HepG2 (cell line): ENCODE results near the gene NYNRIN. TPM values are rescaled to one million over a fixed set of nuclear protein-coding genes. Genes with fewer than 3 reads are reported as not detected.

ENCODE experiments used
- ARHGAP35 ChIP-seq: sonication (generic); formaldehyde crosslinking; IDR thresholded peaks from 2 replicates; pipeline ENCODE4 v1.9.0; 2022; ENCODE audit warnings: mild to moderate bottlenecking, inconsistent platforms, moderate library complexity, missing genetic modification reagents, borderline replicate concordance
- HDAC2 ChIP-seq: sonication (generic); formaldehyde crosslinking; IDR thresholded peaks from 2 replicates; pipeline ENCODE4 v1.4.0; 2020; ENCODE audit warnings: missing genetic modification reagents
- IKZF4 ChIP-seq: sonication (generic); formaldehyde crosslinking; IDR thresholded peaks from 2 replicates; pipeline ENCODE4 v1.5.1; 2020; ENCODE audit warnings: borderline replicate concordance, mild to moderate bottlenecking, low read depth, missing genetic modification reagents; ENCODE audit errors: not compliant biosample characterization
- LRRFIP1 ChIP-seq: sonication (generic); formaldehyde crosslinking; conservative IDR thresholded peaks from 2 replicates; pipeline ENCODE4 v1.4.0; 2020; ENCODE audit warnings: missing genetic modification reagents
- MEIS2 ChIP-seq: sonication (generic); formaldehyde crosslinking; IDR thresholded peaks from 2 replicates; pipeline ENCODE4 v1.9.0; 2021; ENCODE audit warnings: mild to moderate bottlenecking, missing genetic modification reagents
- MIXL1 ChIP-seq: IDR thresholded peaks from 2 replicates; pipeline ENCODE4 v1.6.1; 2016
- MTA1 ChIP-seq: sonication (generic); formaldehyde crosslinking; IDR thresholded peaks from 2 replicates; pipeline ENCODE4 v1.4.0; 2020; ENCODE audit warnings: missing genetic modification reagents, mild to moderate bottlenecking, borderline replicate concordance
- NR3C1 ChIP-seq: sonication (generic); formaldehyde crosslinking; IDR thresholded peaks from 2 replicates; pipeline ENCODE4 v1.4.0; 2020; ENCODE audit warnings: missing genetic modification reagents
- POLR2A ChIP-seq, 2 experiments: IDR thresholded peaks; 2 replicates each; pipeline ENCODE4 v1.6.1; 2011; ENCODE audit warnings: low read depth in 2 of 2, low read length in 2 of 2, mild to moderate bottlenecking in 1 of 2, moderate library complexity in 1 of 2; ENCODE audit not compliant: insufficient read depth in 1 of 2
- PRPF4 ChIP-seq: fragments of 200-400 bp; formaldehyde crosslinking; IDR thresholded peaks from 2 replicates; pipeline ENCODE4 v1.6.1; 2016; ENCODE audit warnings: low read length, low read depth; ENCODE audit not compliant: poor library complexity, severe bottlenecking
- SIN3B ChIP-seq: fragments of 150-350 bp; IDR thresholded peaks from 2 replicates; pipeline ENCODE4 v1.6.1; 2014; ENCODE audit warnings: low read length
- TAF1 ChIP-seq: sonication (generic); formaldehyde crosslinking; IDR thresholded peaks from 2 replicates; pipeline ENCODE4 v1.4.0; 2020; ENCODE audit warnings: missing genetic modification reagents
- TOPORS ChIP-seq: sonication (generic); formaldehyde crosslinking; IDR thresholded peaks from 2 replicates; pipeline ENCODE4 v1.8.0; 2023; ENCODE audit warnings: mild to moderate bottlenecking, missing genetic modification reagents
- ZFP82 ChIP-seq: sonication (generic); formaldehyde crosslinking; IDR thresholded peaks from 2 replicates; pipeline ENCODE4 v1.5.1; 2020; ENCODE audit warnings: mild to moderate bottlenecking, missing genetic modification reagents, borderline replicate concordance
- ZNF143 ChIP-seq: sonication (generic); formaldehyde crosslinking; IDR thresholded peaks from 2 replicates; pipeline ENCODE4 v1.4.0; 2020; ENCODE audit warnings: missing genetic modification reagents
- ZNF343 ChIP-seq: sonication (generic); formaldehyde crosslinking; IDR thresholded peaks from 2 replicates; pipeline ENCODE4 v1.4.0; 2020; ENCODE audit warnings: mild to moderate bottlenecking, missing genetic modification reagents
- ZNF382 ChIP-seq: sonication (generic); formaldehyde crosslinking; IDR thresholded peaks from 2 replicates; pipeline ENCODE4 v1.5.0; 2020; ENCODE audit warnings: missing genetic modification reagents, mild to moderate bottlenecking, borderline replicate concordance
- ZNF484 ChIP-seq: sonication (generic); formaldehyde crosslinking; IDR thresholded peaks from 2 replicates; pipeline ENCODE4 v1.5.1; 2020; ENCODE audit warnings: mild to moderate bottlenecking, low read depth, missing genetic modification reagents, borderline replicate concordance
- ZNF687 ChIP-seq: sonication (generic); formaldehyde crosslinking; IDR thresholded peaks from 2 replicates; pipeline ENCODE4 v1.5.1; 2020; ENCODE audit warnings: mild to moderate bottlenecking, missing genetic modification reagents, moderate library complexity
- polyA plus RNA-seq, 8 experiments: library from polyadenylated mRNA; depleted of rRNA in 3 of 8; stranded (reverse) in 7 of 8; unstranded in 1 of 8; fragments of >200 nt; fragmentation: Illumina TruSeq in 4 of 8; extraction: Trizol in 4 of 8; gene quantifications; 2 replicates each; pipeline versions ENCODE4 v1.2.1 to v1.2.3, GENCODE V29; 2011 to 2016; ENCODE audit warnings: low read depth in 4 of 8, missing spikeins in 1 of 8, mixed read lengths in 1 of 8; ENCODE audit not compliant: insufficient read depth in 1 of 8
- total RNA-seq, 5 experiments: library from RNA; depleted of rRNA; stranded (reverse); fragments of >200 nt; fragmentation: Illumina TruSeq; extraction: Trizol; gene quantifications; 2 replicates each; pipeline ENCODE4 v1.2.3, GENCODE V29; 2016; ENCODE audit warnings: low read depth in 1 of 5
- TF ChIP-seq, protein P1 (sequence below): sonication (generic); formaldehyde crosslinking; IDR thresholded peaks from 2 replicates; pipeline ENCODE4 v1.5.1; 2020; ENCODE audit warnings: missing genetic modification reagents, mild to moderate bottlenecking, borderline replicate concordance
- TF ChIP-seq, protein P2 (sequence below): sonication (generic); formaldehyde crosslinking; IDR thresholded peaks from 2 replicates; pipeline ENCODE4 v1.5.0; 2020; ENCODE audit warnings: missing genetic modification reagents

NYNRIN gene
- total and polyA plus RNA-seq, 2 of the 13 experiments (the other 11 are each of a cell fraction or from before 2014, with no cell fraction given) = 0.63 to 1.1 TPM

DNA sequence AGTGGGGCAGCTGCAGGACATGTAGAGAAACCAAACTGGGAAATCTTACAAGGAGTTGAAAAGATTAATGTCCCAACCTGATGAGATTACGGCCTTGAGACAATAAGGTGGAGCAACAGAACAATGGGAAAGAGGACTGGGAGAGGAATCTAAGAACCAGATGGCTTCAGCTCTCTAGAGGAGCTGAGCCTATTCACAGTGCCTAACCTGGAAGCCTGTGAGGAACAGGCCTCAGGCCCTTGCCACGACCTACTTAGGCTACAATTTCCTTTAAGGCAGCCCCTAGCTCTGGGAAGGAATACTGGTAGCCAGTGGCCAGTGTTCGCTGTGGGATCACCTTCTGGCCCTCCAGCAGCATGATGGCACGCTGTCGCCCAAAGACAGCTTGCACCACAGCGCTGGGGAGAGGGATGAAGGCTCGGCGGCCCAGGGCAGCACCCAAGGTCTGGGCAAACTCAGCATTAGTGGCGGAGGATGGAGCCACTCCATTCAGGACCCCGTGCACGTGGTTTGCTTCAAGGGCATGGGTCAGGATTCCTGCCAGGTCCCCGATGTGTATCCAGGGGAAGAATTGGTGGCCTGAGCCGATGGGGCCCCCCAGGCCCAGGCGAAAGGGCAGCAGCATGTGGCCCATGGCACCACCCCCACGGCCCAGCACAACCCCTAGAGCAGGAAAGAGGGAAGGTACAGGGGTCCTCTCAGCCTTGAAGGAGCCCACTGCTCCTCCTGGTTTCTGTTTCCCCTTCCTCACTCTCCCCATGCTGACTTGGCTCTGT, 41.2 kb downstream of the NYNRIN start (continued):
- TF ChIP-seq MTA1 (CRISPR knock-in tag) = peak; percentile 59; the same call in 1 of the 2 replicates
- TF ChIP-seq ZNF687 = peak; percentile 60
- TF ChIP-seq MIXL1 (CRISPR knock-in tag) = no peak
- no peak for TF ChIP-seq LRRFIP1
- no peak for TF ChIP-seq ZNF343 (CRISPR knock-in tag)
- no peak for TF ChIP-seq ARHGAP35 (CRISPR knock-in tag)
- no peak for TF ChIP-seq NR3C1 (CRISPR knock-in tag)
- TF ChIP-seq TAF1 = no peak
- no peak for TF ChIP-seq ZNF143 (CRISPR knock-in tag)
- TF ChIP-seq TOPORS (CRISPR knock-in tag) = no peak
- no peak for TF ChIP-seq SIN3B
- TF ChIP-seq, protein P1, sequence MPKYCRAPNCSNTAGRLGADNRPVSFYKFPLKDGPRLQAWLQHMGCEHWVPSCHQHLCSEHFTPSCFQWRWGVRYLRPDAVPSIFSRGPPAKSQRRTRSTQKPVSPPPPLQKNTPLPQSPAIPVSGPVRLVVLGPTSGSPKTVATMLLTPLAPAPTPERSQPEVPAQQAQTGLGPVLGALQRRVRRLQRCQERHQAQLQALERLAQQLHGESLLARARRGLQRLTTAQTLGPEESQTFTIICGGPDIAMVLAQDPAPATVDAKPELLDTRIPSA (CRISPR knock-in tag) = no peak
- no peak for TF ChIP-seq IKZF4 (CRISPR knock-in tag)
- no peak for TF ChIP-seq ZNF382 (CRISPR knock-in tag)
- no peak for TF ChIP-seq ZNF484 (CRISPR knock-in tag)
- TF ChIP-seq HDAC2 (CRISPR knock-in tag) = no peak
- no peak for TF ChIP-seq MEIS2 (CRISPR knock-in tag)
- 0 out of 4 replicates have a peak, but pooled peaks of 1 of the 2 experiments have one; percentile 10 for TF ChIP-seq POLR2A (IDR thresholded peaks at IDR 0.05; ENCODE audit: insufficient read depth in 1 of 2, low read depth in 2 of 2, low read length in 2 of 2)
- TF ChIP-seq ZFP82 (CRISPR knock-in tag) = no peak
- TF ChIP-seq, protein P2, sequence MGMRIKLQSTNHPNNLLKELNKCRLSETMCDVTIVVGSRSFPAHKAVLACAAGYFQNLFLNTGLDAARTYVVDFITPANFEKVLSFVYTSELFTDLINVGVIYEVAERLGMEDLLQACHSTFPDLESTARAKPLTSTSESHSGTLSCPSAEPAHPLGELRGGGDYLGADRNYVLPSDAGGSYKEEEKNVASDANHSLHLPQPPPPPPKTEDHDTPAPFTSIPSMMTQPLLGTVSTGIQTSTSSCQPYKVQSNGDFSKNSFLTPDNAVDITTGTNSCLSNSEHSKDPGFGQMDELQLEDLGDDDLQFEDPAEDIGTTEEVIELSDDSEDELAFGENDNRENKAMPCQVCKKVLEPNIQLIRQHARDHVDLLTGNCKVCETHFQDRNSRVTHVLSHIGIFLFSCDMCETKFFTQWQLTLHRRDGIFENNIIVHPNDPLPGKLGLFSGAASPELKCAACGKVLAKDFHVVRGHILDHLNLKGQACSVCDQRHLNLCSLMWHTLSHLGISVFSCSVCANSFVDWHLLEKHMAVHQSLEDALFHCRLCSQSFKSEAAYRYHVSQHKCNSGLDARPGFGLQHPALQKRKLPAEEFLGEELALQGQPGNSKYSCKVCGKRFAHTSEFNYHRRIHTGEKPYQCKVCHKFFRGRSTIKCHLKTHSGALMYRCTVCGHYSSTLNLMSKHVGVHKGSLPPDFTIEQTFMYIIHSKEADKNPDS (CRISPR knock-in tag) = no peak
- no peak for TF ChIP-seq PRPF4
